Fibroblast of peridontal ligament (primary cell): ENCODE measurements around the gene MELK.

Experiments
- DNase-seq: peaks from one replicate; pipeline ENCODE4 v3.0.0-alpha.2; 2010; ENCODE audit errors: extremely low read depth

MELK gene

GRCh38 chr9:36584620-36585460, 12.1 kb downstream of the MELK start:
- DNase-seq: peak; percentile 44

GRCh38 chr9:36590231-36590630, 17.5 kb downstream of the MELK start:
- DNase-seq: no peak

- DNase-seq: peak; percentile 48
Measured at GRCh38 chr9:36592801-36593583, 20.3 kb downstream of the MELK start.

- no peak for DNase-seq
Measured at GRCh38 chr9:36594213-36594612, 21.5 kb downstream of the MELK start.

- DNase-seq: peak; percentile 83
Measured at GRCh38 chr9:36597412-36598178, 24.9 kb downstream of the MELK start.

GRCh38 chr9:36598273-36598672, 25.6 kb downstream of the MELK start:
- peak; percentile 63 for DNase-seq

GRCh38 chr9:36603006-36603405, 30.3 kb downstream of the MELK start:
- peak; percentile 77 for DNase-seq

GRCh38 chr9:36609306-36609705, 36.6 kb downstream of the MELK start:
- DNase-seq: no peak

GRCh38 chr9:36622121-36622520, 49.4 kb downstream of the MELK start:
- DNase-seq: no peak

GRCh38 chr9:36623280-36623679, 50.6 kb downstream of the MELK start:
- DNase-seq: peak; percentile 52

GRCh38 chr9:36625006-36625615, 52.4 kb downstream of the MELK start:
- peak; percentile 85 for DNase-seq

- peak; percentile 63 for DNase-seq
Measured at GRCh38 chr9:36632892-36633291, 60.2 kb downstream of the MELK start.

GRCh38 chr9:36637491-36638270, 65.0 kb downstream of the MELK start:
- DNase-seq: no peak

- DNase-seq: no peak
Measured at GRCh38 chr9:36640771-36641381, 68.2 kb downstream of the MELK start.

GRCh38 chr9:36642817-36643216, 70.1 kb downstream of the MELK start:
- DNase-seq: no peak

- DNase-seq: no peak
Measured at GRCh38 chr9:36656842-36657241, 84.1 kb downstream of the MELK start.

- no peak for DNase-seq
Measured at GRCh38 chr9:36659500-36659899, 86.8 kb downstream of the MELK start.

- DNase-seq: no peak
Measured at GRCh38 chr9:36664806-36665205, 92.1 kb downstream of the MELK start.

- peak; percentile 11 for DNase-seq
Measured at GRCh38 chr9:36665387-36665786, 92.7 kb downstream of the MELK start.

GRCh38 chr9:36665921-36666431, 93.3 kb downstream of the MELK start:
- DNase-seq: no peak
